Keratinocyte (primary cell): ENCODE results near the gene PDE6D. TPM values are rescaled to one million over a fixed set of nuclear protein-coding genes. Genes with fewer than 3 reads are reported as not detected.

ENCODE experiments used
- DNase-seq: peaks from one replicate; pipeline ENCODE4 v3.0.0-alpha.2; 2011; ENCODE audit warnings: low read depth, missing footprints, low spot score
- FAIRE-seq: peaks from 2 replicates; lab custom pipeline; 2011; peaks lifted over from hg19 to GRCh38; lab: Jason Lieb, UNC
- H2AFZ ChIP-seq: 2 replicates; pipeline ENCODE4 v1.6.0; 2012; ENCODE audit warnings: low read length, control low read depth, inconsistent platforms; ENCODE audit not compliant: control insufficient read depth
- H3K27ac ChIP-seq: 2 replicates; pipeline ENCODE4 v1.5.1; 2011; ENCODE audit warnings: low read length; ENCODE audit not compliant: control insufficient read depth, insufficient read depth
- H3K27me3 ChIP-seq: 3 replicates; pipeline ENCODE4 v1.6.0; 2011; ENCODE audit warnings: low read length; ENCODE audit not compliant: control insufficient read depth, insufficient read depth; ENCODE audit errors: extremely low read depth
- H3K36me3 ChIP-seq, 2 experiments: 2 replicates in 1 of 2; 3 replicates in 1 of 2; pipeline ENCODE4 v1.5.1; 2011; ENCODE audit warnings: low read length in 2 of 2, mild to moderate bottlenecking in 1 of 2; ENCODE audit not compliant: control insufficient read depth in 2 of 2, insufficient read depth in 2 of 2; ENCODE audit errors: extremely low read depth in 1 of 2
- H3K4me1 ChIP-seq: 3 replicates; pipeline ENCODE4 v1.5.1; 2011; ENCODE audit warnings: low read length; ENCODE audit not compliant: control insufficient read depth, insufficient read depth; ENCODE audit errors: extremely low read depth
- H3K4me2 ChIP-seq: 3 replicates; pipeline ENCODE4 v1.6.0; 2011; ENCODE audit warnings: low read depth, low read length; ENCODE audit not compliant: control insufficient read depth, insufficient read depth; ENCODE audit errors: extremely low read depth
- H3K4me3 ChIP-seq, 3 experiments: fragments of 200-600 bp in 1 of 3; sonication (generic) in 1 of 3; 2 replicates in 2 of 3; 3 replicates in 1 of 3; pipeline ENCODE4 v1.5.1; 2011 to 2016; ENCODE audit warnings: low read length in 3 of 3, mild to moderate bottlenecking in 3 of 3, control low read depth in 2 of 3, inconsistent platforms in 1 of 3, low read depth in 1 of 3, mixed read lengths in 1 of 3, mixed run types in 1 of 3, moderate library complexity in 1 of 3; ENCODE audit not compliant: control insufficient read depth in 2 of 3, insufficient read depth in 2 of 3; ENCODE audit errors: extremely low read depth in 1 of 3
- H3K79me2 ChIP-seq: 2 replicates; pipeline ENCODE4 v1.6.0; 2012; ENCODE audit warnings: low read length; ENCODE audit not compliant: control insufficient read depth, insufficient read depth
- H3K9ac ChIP-seq: 3 replicates; pipeline ENCODE4 v1.6.0; 2011; ENCODE audit warnings: low read length; ENCODE audit not compliant: control insufficient read depth, insufficient read depth; ENCODE audit errors: extremely low read depth
- H3K9me1 ChIP-seq: 3 replicates; pipeline ENCODE4 v1.6.0; 2011; ENCODE audit warnings: low read length; ENCODE audit not compliant: control insufficient read depth, insufficient read depth; ENCODE audit errors: extremely low read depth
- H3K9me3 ChIP-seq: 2 replicates; pipeline ENCODE4 v1.5.1; 2012; ENCODE audit warnings: low read depth, low read length; ENCODE audit not compliant: control insufficient read depth
- H4K20me1 ChIP-seq: 3 replicates; pipeline ENCODE4 v1.6.0; 2011; ENCODE audit warnings: low read length; ENCODE audit not compliant: control insufficient read depth, insufficient read depth; ENCODE audit errors: extremely low read depth
- CTCF ChIP-seq, 3 experiments: IDR thresholded peaks in 1 of 3; conservative IDR thresholded peaks in 1 of 3; optimal IDR thresholded peaks in 1 of 3; 2 replicates in 2 of 3; 3 replicates in 1 of 3; pipeline versions ENCODE3 to v1.5.1; 2011; ENCODE audit warnings: low read length in 3 of 3, mild to moderate bottlenecking in 3 of 3, moderate library complexity in 2 of 3, control low read depth in 1 of 3, inconsistent platforms in 1 of 3; ENCODE audit not compliant: insufficient read depth in 2 of 3; ENCODE audit errors: extremely low read depth in 1 of 3
- EZH2 ChIP-seq: IDR thresholded peaks from one replicate; pipeline ENCODE4 v1.6.1; 2012; ENCODE audit warnings: inconsistent platforms, mild to moderate bottlenecking, low read length, moderate library complexity
- dilution Hi-C: fragments of 300-500 bp; cut with MboI; formaldehyde crosslinking; loops from one replicate; pipeline ENCODE4 v1.7.0; 2020; ENCODE audit warnings: low sequenced_read_pairs; ENCODE audit not compliant: extremely low pct_ligation_motif_present
- polyA plus RNA-seq, 5 experiments: library from polyadenylated mRNA; depleted of rRNA in 3 of 5; stranded (reverse) in 3 of 5; stranded (forward) in 1 of 5; unstranded in 1 of 5; fragments of >200 nt; gene quantifications; 1 replicate in 1 of 5; 2 replicates in 3 of 5; 3 replicates in 1 of 5; pipeline versions ENCODE4 v1.2.1 to v1.2.3, GENCODE V29; 2011 to 2012; ENCODE audit warnings: missing spikeins in 2 of 5, low read depth in 1 of 5, low replicate concordance in 1 of 5

Gene PDE6D
- polyA plus RNA-seq, 1 donor (not counting 4 experiments of a cell fraction or from before 2014, with no cell fraction given), result 31.6 TPM

- FAIRE-seq (no peak), DNase-seq (no peak)
- TF ChIP-seq CTCF (optimal IDR thresholded peaks at IDR 0.05 in 1 of 3, IDR thresholded peaks at IDR 0.05 in 1 of 3, conservative IDR thresholded peaks at IDR 0.05 in 1 of 3; ENCODE audit: extremely low read depth in 1 of 3, insufficient read depth in 2 of 3, low read length in 3 of 3) (no peak), EZH2 (no peak)
- no peaks in the 10 kb centered on the region for H3K27me3 ChIP-seq
- no peaks in the 10 kb centered on the region for H4K20me1 ChIP-seq
- H3K4me1 ChIP-seq, result no peaks in the 10 kb centered on the region
- H3K4me2 ChIP-seq, result no peak overlapping the region
- H3K27ac ChIP-seq, result no peak overlapping the region
- H3K9me1 ChIP-seq, result no peaks in the 10 kb centered on the region
- no peaks in the 10 kb centered on the region for H3K9me3 ChIP-seq
- dilution Hi-C loops, result no loop called here
- no peaks in the 10 kb centered on the region for H3K36me3 ChIP-seq
- no peaks in the 10 kb centered on the region for H3K79me2 ChIP-seq
- no peak overlapping the region for H3K9ac ChIP-seq
- no peak overlapping the region for H3K4me3 ChIP-seq
- no peak overlapping the region for H2AFZ ChIP-seq
These were observed 17.0 kb downstream of the PDE6D start for GRCh38 chr2:231764124-231764523.

GRCh38 chr2:231761735-231762134 lies 19.3 kb downstream of the PDE6D start:
- no peaks in the 10 kb centered on the region for H3K9me3 ChIP-seq
- no peaks in the 10 kb centered on the region for H3K36me3 ChIP-seq
- no peak overlapping the region for H2AFZ ChIP-seq
- dilution Hi-C loops, result no loop called here
- no peak for FAIRE-seq
- H3K4me2 ChIP-seq, result no peak overlapping the region
- H3K4me3 ChIP-seq, result no peak overlapping the region
- H4K20me1 ChIP-seq, result no peaks in the 10 kb centered on the region
- H3K9me1 ChIP-seq, result no peaks in the 10 kb centered on the region
- no peaks in the 10 kb centered on the region for H3K79me2 ChIP-seq
- DNase-seq, result no peak
- H3K27ac ChIP-seq, result no peak overlapping the region
- TF ChIP-seq CTCF (optimal IDR thresholded peaks at IDR 0.05 in 1 of 3, IDR thresholded peaks at IDR 0.05 in 1 of 3, conservative IDR thresholded peaks at IDR 0.05 in 1 of 3; ENCODE audit: extremely low read depth in 1 of 3, insufficient read depth in 2 of 3, low read length in 3 of 3) (no peak), EZH2 (no peak)
- no peak overlapping the region for H3K9ac ChIP-seq
- no peaks in the 10 kb centered on the region for H3K27me3 ChIP-seq
- no peaks in the 10 kb centered on the region for H3K4me1 ChIP-seq
